ENCODE results near the gene ANXA1. TPM values are rescaled to one million over a fixed set of nuclear protein-coding genes. Genes with fewer than 3 reads are reported as not detected.
A peak's percentile ranks its signal among the peaks of the same experiment; 100 is the strongest.

ANXA1 gene
- total RNA-seq, 2 experiments from 2014 or later = 310 to 317 TPM

DNA sequence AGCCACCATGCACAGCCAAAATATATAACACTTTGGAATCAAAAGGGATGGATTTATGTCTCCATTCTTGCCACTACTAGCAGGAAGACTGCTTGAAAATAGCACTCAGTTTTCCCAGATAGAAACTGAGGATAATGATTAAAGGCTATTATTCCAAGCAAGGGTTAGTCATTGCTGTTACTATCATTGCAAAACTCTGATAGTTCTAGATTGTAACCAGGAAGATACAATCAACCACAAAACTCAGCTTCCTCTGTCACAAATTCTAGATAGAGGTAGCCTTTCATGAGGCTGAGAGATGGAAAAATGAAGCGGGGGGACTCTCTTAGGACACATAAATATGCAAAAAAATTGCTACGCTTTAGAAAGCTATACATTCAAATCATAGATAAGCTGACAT lies 3.1 kb downstream of the ANXA1 start:
- intact Hi-C loops (cut with DNase I, micrococcal nuclease) = no loop called here

DNA sequence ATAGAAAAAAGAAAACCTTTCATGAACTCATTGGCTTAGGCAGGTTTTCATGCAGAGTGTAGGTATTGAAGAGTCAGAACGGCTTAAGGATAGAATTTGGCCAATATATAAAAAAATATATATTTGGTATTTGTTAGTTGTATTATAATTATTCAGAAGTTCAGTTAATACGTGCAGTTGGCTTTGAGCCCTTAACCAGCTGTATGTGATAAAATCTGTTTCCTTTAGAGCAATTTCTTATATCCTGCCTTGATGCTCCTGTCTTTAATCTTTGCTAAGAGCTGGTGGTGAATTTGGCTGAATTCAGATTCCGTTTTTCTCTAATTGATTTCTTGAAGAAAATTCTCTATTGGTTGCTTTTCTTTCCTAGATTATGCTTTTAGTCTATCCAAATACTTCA lies 3.7 kb downstream of the ANXA1 start:
- POLR2A ChIA-PET = interaction anchor here (0.6 to 2.1 kb wide), 9 partner anchors 11 to 1931 kb away, joined by 3 to 16 read pairs (median 6); no protein-coding TSS in a partner anchor
- intact Hi-C loops (cut with DNase I, micrococcal nuclease) = no loop called here
- ATAC-seq (ENCODE audit: poor library complexity) (peak; percentile 28), DNase-seq (peak in 3 of 14 experiments; percentile 51 to 68 (median 53))
- no peaks in the 10 kb centered on the region for H3K27me3 ChIP-seq (ENCODE audit: control insufficient read depth in 1 of 2, insufficient read depth in 2 of 2, low read length in 2 of 2)
- peak overlapping the region; percentile 79 to 83 for H3K27ac ChIP-seq (ENCODE audit: low read depth in 1 of 2, low read length in 2 of 2)
- peaks cover 32% of the 10 kb centered on the region for H3K36me3 ChIP-seq (ENCODE audit: insufficient read depth, low read length)
- Mint-ChIP-seq H3K27ac (peak overlapping the region; percentile 87), H3K9me3 (no peaks in the 10 kb centered on the region), H3K4me3 (peak overlapping the region; percentile 88), H3K36me3 (ENCODE audit: low read depth) (peaks cover 44% of the 10 kb centered on the region), H3K4me1 (ENCODE audit: low read depth) (peaks cover 81% of the 10 kb centered on the region), H3K27me3 (no peaks in the 10 kb centered on the region)
- CTCF ChIA-PET = interaction anchor here (0.7 to 1.3 kb wide), 2 partner anchors 20 to 48 kb away, joined by 3 to 9 read pairs; no protein-coding TSS in a partner anchor
- H3K9me3 ChIP-seq (ENCODE audit: control insufficient read depth in 1 of 2, insufficient read depth in 1 of 2, low read length in 2 of 2) = no peaks in the 10 kb centered on the region
- H3K4me1 ChIP-seq (ENCODE audit: insufficient read depth, low read length) = peaks cover 25% of the 10 kb centered on the region
- peak overlapping the region; percentile 68 for H3K4me3 ChIP-seq (ENCODE audit: low read length)
- TF ChIP-seq, protein P1, sequence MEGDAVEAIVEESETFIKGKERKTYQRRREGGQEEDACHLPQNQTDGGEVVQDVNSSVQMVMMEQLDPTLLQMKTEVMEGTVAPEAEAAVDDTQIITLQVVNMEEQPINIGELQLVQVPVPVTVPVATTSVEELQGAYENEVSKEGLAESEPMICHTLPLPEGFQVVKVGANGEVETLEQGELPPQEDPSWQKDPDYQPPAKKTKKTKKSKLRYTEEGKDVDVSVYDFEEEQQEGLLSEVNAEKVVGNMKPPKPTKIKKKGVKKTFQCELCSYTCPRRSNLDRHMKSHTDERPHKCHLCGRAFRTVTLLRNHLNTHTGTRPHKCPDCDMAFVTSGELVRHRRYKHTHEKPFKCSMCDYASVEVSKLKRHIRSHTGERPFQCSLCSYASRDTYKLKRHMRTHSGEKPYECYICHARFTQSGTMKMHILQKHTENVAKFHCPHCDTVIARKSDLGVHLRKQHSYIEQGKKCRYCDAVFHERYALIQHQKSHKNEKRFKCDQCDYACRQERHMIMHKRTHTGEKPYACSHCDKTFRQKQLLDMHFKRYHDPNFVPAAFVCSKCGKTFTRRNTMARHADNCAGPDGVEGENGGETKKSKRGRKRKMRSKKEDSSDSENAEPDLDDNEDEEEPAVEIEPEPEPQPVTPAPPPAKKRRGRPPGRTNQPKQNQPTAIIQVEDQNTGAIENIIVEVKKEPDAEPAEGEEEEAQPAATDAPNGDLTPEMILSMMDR (IDR thresholded peaks at IDR 0.05) = no peak

More for the DNA sequence above, 3.1 kb downstream of the ANXA1 start:
- H3K27me3 ChIP-seq (ENCODE audit: control insufficient read depth in 1 of 2, insufficient read depth in 2 of 2, low read length in 2 of 2) = no peaks in the 10 kb centered on the region
- peaks cover 25% of the 10 kb centered on the region for H3K36me3 ChIP-seq (ENCODE audit: insufficient read depth, low read length)
- Mint-ChIP-seq H3K4me1 (ENCODE audit: low read depth) (peaks cover 88% of the 10 kb centered on the region), H3K4me3 (peak overlapping the region; percentile 88), H3K27ac (peak overlapping the region; percentile 87), H3K9me3 (no peaks in the 10 kb centered on the region), H3K27me3 (no peaks in the 10 kb centered on the region), H3K36me3 (ENCODE audit: low read depth) (peaks cover 38% of the 10 kb centered on the region)
- H3K9me3 ChIP-seq (ENCODE audit: control insufficient read depth in 1 of 2, insufficient read depth in 1 of 2, low read length in 2 of 2) = no peaks in the 10 kb centered on the region
- ATAC-seq (ENCODE audit: poor library complexity) (peak; percentile 43), DNase-seq (peak in 3 of 14 experiments; percentile 66 to 81 (median 68))
- peak overlapping the region; percentile 79 to 83 for H3K27ac ChIP-seq (ENCODE audit: low read depth in 1 of 2, low read length in 2 of 2)
- H3K4me3 ChIP-seq (ENCODE audit: low read length) = peak overlapping the region; percentile 68
- TF ChIP-seq, protein P1 (IDR thresholded peaks at IDR 0.05) = no peak
- peaks cover 25% of the 10 kb centered on the region for H3K4me1 ChIP-seq (ENCODE audit: insufficient read depth, low read length)
- CTCF ChIA-PET = interaction anchor here (0.9 to 1.3 kb wide), 2 partner anchors 40 to 47 kb away, joined by 3 to 9 read pairs; no protein-coding TSS in a partner anchor
- POLR2A ChIA-PET = interaction anchor here (0.6 to 2.1 kb wide), 9 partner anchors 11 to 1931 kb away, joined by 3 to 16 read pairs (median 6); no protein-coding TSS in a partner anchor

DNA sequence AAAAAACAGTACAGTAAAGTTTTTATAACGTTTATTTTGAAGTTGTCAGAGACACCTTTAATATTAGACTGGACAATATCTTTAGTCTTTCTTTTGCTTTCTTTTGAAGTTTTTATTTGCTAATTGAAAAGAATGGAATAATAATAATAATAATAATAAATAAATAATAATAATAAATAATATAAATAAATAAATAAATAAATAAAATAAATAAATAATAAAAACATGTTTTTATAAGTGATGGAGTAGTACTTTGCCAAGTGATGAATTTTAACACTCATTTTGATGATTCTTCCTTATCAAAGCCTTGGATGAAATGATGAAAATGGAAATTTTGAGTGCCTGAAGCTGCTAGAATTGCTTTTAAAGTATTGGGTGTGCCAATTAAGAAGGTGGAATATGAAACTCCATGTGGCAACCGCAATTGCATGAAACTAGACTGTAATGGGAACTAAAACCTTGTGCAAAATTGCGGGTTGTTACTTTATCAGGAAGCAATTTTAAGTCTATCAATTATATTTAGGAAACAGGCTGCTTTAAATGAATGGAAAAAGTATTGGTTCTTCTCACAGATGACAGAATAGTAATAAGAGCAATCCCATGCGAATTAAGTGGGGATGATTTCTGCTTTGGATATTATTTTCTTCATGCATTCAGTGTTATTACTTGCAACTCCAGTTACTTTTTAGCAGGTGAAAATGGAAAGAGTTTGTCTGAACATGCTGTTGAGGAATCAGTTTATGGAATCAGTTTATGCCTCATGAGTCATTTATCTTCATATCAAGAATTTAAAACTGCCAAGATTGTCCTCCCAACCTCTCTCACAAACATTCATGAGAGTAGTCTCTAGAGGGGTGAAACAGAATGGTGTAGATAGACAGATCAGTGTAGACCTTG lies 4.6 kb downstream of the ANXA1 start:
- intact Hi-C loops (cut with DNase I, micrococcal nuclease) = no loop called here
- Histone ChIP-seq H3K4me1 (ENCODE audit: insufficient read depth, low read length) (peaks cover 22% of the 10 kb centered on the region), H3K9me3 (ENCODE audit: control insufficient read depth in 1 of 2, insufficient read depth in 1 of 2, low read length in 2 of 2) (no peaks in the 10 kb centered on the region), H3K4me3 (ENCODE audit: low read length) (peak overlapping the region; percentile 68), H3K36me3 (ENCODE audit: insufficient read depth, low read length) (peaks cover 40% of the 10 kb centered on the region), H3K27me3 (ENCODE audit: control insufficient read depth in 1 of 2, insufficient read depth in 2 of 2, low read length in 2 of 2) (no peaks in the 10 kb centered on the region), H3K27ac (ENCODE audit: low read depth in 1 of 2, low read length in 2 of 2) (peak overlapping the region in 1 of 2 donors; percentile 79)
- DNase-seq (no peak), ATAC-seq (ENCODE audit: poor library complexity) (no peak)
- ChIA-PET CTCF (interaction anchor here (1.3 kb wide), 1 partner anchor 49 kb away, joined by 9 read pairs; no protein-coding TSS in a partner anchor), POLR2A (interaction anchor here (1.0 to 2.1 kb wide), 7 partner anchors 12 to 49 kb away, joined by 3 to 16 read pairs (median 7); no protein-coding TSS in a partner anchor)
- H3K36me3 Mint-ChIP-seq (ENCODE audit: low read depth) = peaks cover 53% of the 10 kb centered on the region
- peak overlapping the region; percentile 87 for H3K27ac Mint-ChIP-seq
- no peaks in the 10 kb centered on the region for H3K27me3 Mint-ChIP-seq
- TF ChIP-seq, protein P1 (IDR thresholded peaks at IDR 0.05) = no peak
- peaks cover 76% of the 10 kb centered on the region for H3K4me1 Mint-ChIP-seq (ENCODE audit: low read depth)
- peak overlapping the region; percentile 86 for H3K4me3 Mint-ChIP-seq
- no peaks in the 10 kb centered on the region for H3K9me3 Mint-ChIP-seq
